ENCODE data around the gene DCK.
"Not testable (repeated sequence)": the region's sequence is repeated elsewhere in the genome, so short reads cannot be mapped to it uniquely, and the experiment has no call there.

DCK gene

DNA sequence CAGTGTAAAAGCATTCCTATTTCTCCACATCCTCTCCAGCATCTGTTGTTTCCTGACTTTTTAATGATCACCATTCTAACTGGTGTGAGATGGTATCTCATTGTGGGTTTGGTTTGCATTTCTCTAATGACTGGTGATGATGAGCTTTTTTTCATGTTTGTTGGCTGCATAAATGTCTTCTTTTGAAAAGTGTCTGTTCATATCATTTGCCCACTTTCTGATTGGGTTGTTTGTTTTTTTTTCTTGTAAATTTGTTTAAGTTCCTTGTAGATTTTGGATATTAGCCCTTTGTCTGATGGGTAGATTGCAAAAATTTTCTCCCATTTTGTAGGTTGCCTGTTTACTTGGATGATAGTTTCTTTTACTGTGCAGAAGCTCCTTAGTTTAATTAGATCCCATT lies 6.2 kb downstream of the DCK start:
- in situ Hi-C loops (cut with MboI; ENCODE audit: low sequenced_read_pairs), result not testable (repeated sequence)

GRCh38 chr4:71001363-71001762 lies 7.9 kb downstream of the DCK start:
- in situ Hi-C loops (cut with MboI; ENCODE audit: low sequenced_read_pairs), result not testable (repeated sequence)

DNA sequence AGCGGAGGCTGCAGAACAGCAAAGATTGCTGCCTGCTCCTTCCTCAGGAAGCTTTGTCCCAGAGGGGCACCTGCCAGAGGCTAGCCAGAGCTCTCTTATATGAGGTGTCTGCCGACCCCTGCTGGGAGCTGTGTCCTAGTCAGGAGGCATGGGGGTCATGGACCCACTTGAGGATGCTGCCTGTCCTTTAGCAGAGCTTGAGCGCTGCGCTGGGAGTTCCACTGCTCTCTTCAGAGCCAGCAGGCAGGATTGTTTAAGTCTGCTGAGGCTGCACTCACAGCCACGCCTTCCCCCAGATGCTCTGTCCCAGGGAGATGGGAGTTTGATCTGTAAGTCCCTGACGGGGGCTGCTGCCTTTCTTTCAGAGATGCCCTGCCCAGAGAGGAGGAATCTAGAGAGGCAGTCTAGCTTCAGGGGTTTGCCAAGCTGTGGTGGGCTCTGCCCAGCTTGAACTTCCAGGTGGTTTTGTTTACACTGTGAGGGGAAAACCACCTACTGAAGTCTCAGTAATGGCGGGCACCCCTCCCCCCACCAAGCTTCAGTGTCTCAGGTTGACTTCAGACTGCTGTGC lies 10.9 kb downstream of the DCK start:
- in situ Hi-C loops (cut with MboI; ENCODE audit: low sequenced_read_pairs), result no loop called here

DNA sequence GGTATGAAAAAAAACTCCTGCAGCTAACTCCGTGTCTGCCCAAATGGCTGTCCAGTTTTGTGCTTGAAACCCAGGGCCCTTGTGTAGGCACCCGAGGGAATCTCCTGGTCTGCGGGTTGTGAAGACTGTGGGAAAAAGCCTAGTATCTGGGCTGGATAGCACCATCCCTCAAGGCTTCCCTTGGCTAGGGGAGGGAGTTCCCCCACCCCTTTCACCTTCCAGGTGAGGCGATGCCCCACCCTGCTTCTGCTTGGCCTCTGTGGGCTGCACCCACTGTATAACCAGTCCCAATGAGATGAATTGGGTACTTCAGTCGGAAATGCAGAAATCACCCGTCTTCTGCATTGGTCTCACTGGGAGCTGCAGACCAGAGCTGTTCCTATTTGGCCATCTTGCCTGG lies 11.6 kb downstream of the DCK start:
- in situ Hi-C loops (cut with MboI; ENCODE audit: low sequenced_read_pairs), result not testable (repeated sequence)

DNA sequence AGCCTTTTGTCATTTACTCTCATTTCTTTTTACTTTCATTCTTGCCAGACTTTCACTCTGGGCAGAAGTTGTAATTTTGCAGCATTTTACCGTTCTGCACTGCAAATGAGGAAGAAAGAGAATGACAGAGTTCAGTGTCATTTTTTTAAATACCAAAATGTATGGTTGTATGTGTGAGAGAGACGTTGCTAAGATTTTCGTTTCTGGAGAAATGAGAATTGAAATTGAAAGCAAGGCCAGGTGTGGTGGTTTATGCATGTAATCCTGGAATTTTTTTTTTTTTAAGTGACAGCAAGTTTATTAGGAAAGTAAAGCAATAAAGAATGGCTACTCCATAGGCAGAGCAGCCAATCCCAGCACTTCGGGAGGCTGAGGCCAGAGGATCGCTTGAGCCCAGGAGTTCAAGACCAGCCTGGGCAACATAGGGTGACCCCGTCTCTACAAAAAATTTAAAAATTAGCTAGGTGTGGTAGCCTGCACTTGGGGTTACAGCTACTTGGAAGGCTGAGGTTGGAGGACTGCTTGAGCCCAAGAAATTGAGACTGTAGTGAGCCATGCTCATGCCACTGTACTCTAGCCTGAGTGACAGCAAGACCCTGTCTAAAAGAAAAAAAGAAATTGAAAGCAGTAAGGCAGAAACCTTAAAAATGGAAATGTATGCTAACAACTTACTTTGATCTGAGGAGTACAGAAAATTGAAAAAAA lies 12.9 kb downstream of the DCK start:
- in situ Hi-C loops (cut with MboI; ENCODE audit: low sequenced_read_pairs), result no loop called here

DNA sequence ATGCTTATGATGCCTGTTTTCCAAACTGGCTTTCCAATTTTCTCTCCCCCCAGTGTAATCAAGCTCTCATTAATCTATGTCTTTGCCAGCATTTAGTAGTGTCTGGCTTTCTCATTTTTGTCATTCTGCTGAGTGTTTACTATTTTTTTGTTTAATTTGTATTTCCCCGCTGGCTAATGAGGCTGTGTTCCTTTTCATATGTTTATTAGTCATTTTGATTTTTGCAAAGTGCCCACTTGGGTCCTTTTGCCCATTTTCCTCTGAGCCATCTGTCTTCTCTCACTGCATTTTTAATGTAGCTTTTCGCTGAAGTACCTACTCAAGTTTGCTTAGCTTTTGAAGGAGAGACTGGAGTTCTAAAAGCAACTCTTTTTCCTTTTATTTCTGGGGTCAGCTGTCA lies 14.7 kb downstream of the DCK start:
- in situ Hi-C loops (cut with MboI; ENCODE audit: low sequenced_read_pairs), result no loop called here

DNA sequence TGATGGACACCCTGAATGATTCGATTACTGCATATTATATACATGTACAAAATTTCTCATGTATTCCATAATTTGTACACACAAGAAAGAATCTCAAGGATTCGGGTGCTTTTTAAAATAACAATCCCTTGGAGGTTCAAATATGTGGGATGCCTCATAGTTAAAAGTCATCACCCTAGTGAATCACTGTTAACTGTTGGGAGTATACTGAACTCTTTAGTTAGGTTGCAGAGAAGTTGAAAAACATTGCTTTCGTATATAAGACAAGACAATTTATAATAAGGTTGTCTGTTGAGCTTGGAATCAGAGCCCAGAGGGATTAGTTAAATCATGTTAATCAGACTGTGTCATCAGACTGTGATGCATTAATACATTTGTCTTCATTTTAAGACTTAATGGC lies 15.6 kb downstream of the DCK start:
- in situ Hi-C loops (cut with MboI; ENCODE audit: low sequenced_read_pairs), result no loop called here

GRCh38 chr4:71009890-71010588 lies 16.6 kb downstream of the DCK start:
- in situ Hi-C loops (cut with MboI; ENCODE audit: low sequenced_read_pairs), result no loop called here

- in situ Hi-C loops (cut with MboI; ENCODE audit: low sequenced_read_pairs), result no loop called here
These were observed 18.0 kb downstream of the DCK start for GRCh38 chr4:71011451-71011850.

- in situ Hi-C loops (cut with MboI; ENCODE audit: low sequenced_read_pairs), result not testable (repeated sequence)
These were observed 23.9 kb downstream of the DCK start for GRCh38 chr4:71017391-71017790.

GRCh38 chr4:71020611-71021010 lies 27.2 kb downstream of the DCK start:
- in situ Hi-C loops (cut with MboI; ENCODE audit: low sequenced_read_pairs), result no loop called here

DNA sequence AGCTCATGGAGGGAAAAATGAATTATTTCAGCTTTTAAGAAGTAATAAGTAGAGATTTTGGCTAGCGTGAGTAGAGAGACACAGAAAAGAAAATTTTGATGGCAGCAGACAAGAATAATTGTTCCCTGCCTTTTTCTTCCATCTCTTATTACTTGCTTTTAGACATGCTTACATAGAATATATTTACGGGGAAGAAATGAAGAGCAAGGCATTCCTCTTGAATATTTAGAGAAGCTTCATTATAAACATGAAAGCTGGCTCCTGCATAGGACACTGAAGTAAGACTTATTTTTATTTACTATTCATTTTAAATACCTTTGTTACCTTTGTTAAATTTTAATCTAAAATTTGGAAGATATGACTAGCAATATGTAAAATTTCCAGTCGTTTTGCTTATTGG lies 32.2 kb downstream of the DCK start:
- in situ Hi-C loops (cut with MboI; ENCODE audit: low sequenced_read_pairs), result no loop called here

DNA sequence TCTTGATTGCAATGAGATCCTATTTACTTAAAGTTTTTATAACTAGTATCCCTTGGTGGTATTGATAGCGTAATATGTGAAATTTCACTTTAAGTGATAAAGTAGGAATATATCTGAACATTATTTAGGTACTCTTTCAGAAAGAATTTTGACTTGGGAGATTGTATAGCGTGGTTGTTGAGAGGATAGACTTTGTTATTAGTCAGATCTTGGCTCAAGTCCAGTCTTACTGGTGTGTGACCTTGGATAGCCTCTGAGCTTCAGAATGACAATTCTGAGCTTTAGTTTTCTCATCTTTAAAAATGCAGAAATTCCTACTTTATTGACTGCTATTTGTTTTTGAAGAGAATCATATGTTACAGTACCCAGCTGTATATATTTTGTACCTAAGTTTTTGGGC lies 32.6 kb downstream of the DCK start:
- in situ Hi-C loops (cut with MboI; ENCODE audit: low sequenced_read_pairs), result no loop called here

DNA sequence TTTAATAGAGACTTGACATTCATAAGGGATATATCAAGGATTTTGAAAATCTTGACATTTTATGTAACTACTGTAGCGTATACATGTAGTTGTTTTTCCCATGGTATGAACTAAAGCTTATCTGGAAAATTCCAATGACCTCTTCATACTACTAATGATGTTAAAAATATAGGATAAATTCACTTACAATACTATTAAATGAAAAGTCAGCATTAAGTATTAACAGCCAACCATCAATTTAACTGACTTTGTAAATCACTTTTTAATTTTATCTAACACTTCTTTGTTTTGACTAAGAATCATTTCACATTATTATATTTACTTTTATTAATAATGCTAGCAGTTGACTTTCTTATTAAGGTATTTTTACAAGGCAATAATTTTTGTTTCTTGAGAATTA lies 34.2 kb downstream of the DCK start:
- in situ Hi-C loops (cut with MboI; ENCODE audit: low sequenced_read_pairs), result no loop called here

- in situ Hi-C loops (cut with MboI; ENCODE audit: low sequenced_read_pairs), result no loop called here
These were observed 36.1 kb downstream of the DCK start for GRCh38 chr4:71029504-71029903.

DNA sequence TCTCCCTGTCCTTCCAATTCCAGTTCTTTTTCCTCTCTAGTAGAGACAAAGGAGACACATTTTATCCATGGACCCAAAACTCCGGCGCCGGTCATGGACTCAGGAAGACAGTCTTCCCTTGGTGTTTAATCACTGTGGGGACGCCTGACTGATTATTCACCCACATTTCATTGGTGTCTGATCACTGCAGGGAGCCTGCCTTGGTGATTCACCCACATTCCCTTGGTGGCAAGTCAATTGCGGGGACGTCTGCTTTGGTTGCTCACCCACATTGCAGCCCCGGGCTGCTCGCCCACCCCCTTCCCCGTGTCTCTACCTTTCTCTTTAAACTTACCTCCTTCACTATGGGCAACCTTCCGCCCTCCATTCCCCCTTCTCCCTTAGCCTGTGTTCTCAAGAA lies 38.7 kb downstream of the DCK start:
- in situ Hi-C loops (cut with MboI; ENCODE audit: low sequenced_read_pairs), result not testable (repeated sequence)

DNA sequence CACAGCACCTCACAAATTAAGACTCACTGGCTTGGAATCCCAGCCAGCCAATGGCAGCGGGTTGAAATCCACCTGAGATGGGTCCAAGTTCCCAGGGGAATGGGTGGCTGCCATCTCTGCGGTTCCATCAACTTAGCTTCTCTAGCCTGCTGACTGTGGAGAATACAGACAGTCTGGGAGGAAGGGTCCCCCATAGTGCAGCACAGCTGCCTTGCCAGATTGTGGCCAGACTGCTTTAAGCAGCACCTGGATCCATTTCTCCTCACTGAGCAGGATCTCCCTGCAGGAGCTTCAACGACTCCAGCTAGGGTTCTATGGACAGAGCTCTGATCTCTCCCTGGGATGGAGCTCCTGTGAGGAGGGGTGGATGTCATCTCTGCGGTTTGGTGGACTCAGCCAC lies 51.8 kb downstream of the DCK start:
- in situ Hi-C loops (cut with MboI; ENCODE audit: low sequenced_read_pairs), result no loop called here

DNA sequence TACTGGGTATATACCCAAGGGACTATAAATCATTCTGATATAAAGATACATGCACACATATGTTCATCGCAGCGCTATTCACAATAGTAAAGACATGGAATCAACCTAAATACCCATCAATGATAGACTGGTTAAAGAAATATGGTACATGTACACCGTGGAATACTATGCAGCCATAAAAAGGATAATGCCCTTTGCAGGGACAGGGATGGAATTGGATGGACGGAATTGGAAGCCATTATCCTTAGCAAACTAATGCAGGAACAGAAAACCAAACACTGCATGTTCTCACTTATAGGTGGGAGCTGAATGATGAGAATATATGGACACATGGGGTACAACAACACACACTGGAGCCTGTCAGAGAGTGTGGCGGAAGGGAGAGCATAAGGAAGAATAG lies 55.9 kb downstream of the DCK start:
- in situ Hi-C loops (cut with MboI; ENCODE audit: low sequenced_read_pairs), result no loop called here

GRCh38 chr4:71050809-71051208 lies 57.4 kb downstream of the DCK start:
- in situ Hi-C loops (cut with MboI; ENCODE audit: low sequenced_read_pairs), result no loop called here

- in situ Hi-C loops (cut with MboI; ENCODE audit: low sequenced_read_pairs), result no loop called here
These were observed 58.6 kb downstream of the DCK start for GRCh38 chr4:71052034-71052433.

- in situ Hi-C loops (cut with MboI; ENCODE audit: low sequenced_read_pairs), result no loop called here
These were observed 59.3 kb downstream of the DCK start for GRCh38 chr4:71052716-71053115.

GRCh38 chr4:71053613-71054012 lies 60.2 kb downstream of the DCK start:
- in situ Hi-C loops (cut with MboI; ENCODE audit: low sequenced_read_pairs), result not testable (repeated sequence)
